ENCODE measurements around the gene GDF10.

The GDF10 gene

GRCh38 chr10:47359101-47359500 lies 59.1 kb downstream of the GDF10 start:
- ATAC-seq: no peak

GRCh38 chr10:47359626-47360418 lies 59.8 kb downstream of the GDF10 start:
- TF ChIP-seq POU6F1 (CRISPR knock-in tag; IDR thresholded peaks at IDR 0.05; ENCODE audit: borderline replicate concordance, low read depth): no peak
- no peak for TF ChIP-seq CSRNP3 (CRISPR knock-in tag; IDR thresholded peaks at IDR 0.05)
- no peak for TF ChIP-seq ISL1 (CRISPR knock-in tag; IDR thresholded peaks at IDR 0.05)
- TF ChIP-seq PATZ1 (CRISPR knock-in tag; IDR thresholded peaks at IDR 0.05; ENCODE audit: borderline replicate concordance): no peak
- no peak for TF ChIP-seq TSHZ2 (CRISPR knock-in tag; IDR thresholded peaks at IDR 0.05)
- TF ChIP-seq ARNTL (CRISPR knock-in tag; IDR thresholded peaks at IDR 0.05; ENCODE audit: borderline replicate concordance, low read depth): no peak
- TF ChIP-seq ZNF70 (CRISPR knock-in tag; IDR thresholded peaks at IDR 0.05): no peak
- TF ChIP-seq TCF4 (CRISPR knock-in tag; IDR thresholded peaks at IDR 0.05; ENCODE audit: borderline replicate concordance): no peak
- TF ChIP-seq ESRRG (CRISPR knock-in tag; IDR thresholded peaks at IDR 0.05): no peak
- no peak for TF ChIP-seq BACH2 (CRISPR knock-in tag; IDR thresholded peaks at IDR 0.05; ENCODE audit: borderline replicate concordance)
- no peak for TF ChIP-seq PPARA (CRISPR knock-in tag; IDR thresholded peaks at IDR 0.05; ENCODE audit: borderline replicate concordance)
- no peak for TF ChIP-seq GLIS3 (CRISPR knock-in tag; IDR thresholded peaks at IDR 0.05)
- no peak for TF ChIP-seq ZC3H10 (CRISPR knock-in tag; IDR thresholded peaks at IDR 0.05)
- TF ChIP-seq RARB (CRISPR knock-in tag; IDR thresholded peaks at IDR 0.05): no peak
- TF ChIP-seq TOX (CRISPR knock-in tag; IDR thresholded peaks at IDR 0.05; ENCODE audit: borderline replicate concordance): no peak
- TF ChIP-seq ZNF8 (CRISPR knock-in tag; IDR thresholded peaks at IDR 0.05): no peak
- no peak for TF ChIP-seq SNAI2 (CRISPR knock-in tag; IDR thresholded peaks at IDR 0.05)
- ATAC-seq: no peak

More at GRCh38 chr10:47359101-47359500, 59.1 kb downstream of the GDF10 start:
- TF ChIP-seq RARB (CRISPR knock-in tag; IDR thresholded peaks at IDR 0.05) (no peak), ZC3H10 (CRISPR knock-in tag; IDR thresholded peaks at IDR 0.05) (no peak), TOX (CRISPR knock-in tag; IDR thresholded peaks at IDR 0.05; ENCODE audit: borderline replicate concordance) (no peak), ARNTL (CRISPR knock-in tag; IDR thresholded peaks at IDR 0.05; ENCODE audit: borderline replicate concordance, low read depth) (no peak), PATZ1 (CRISPR knock-in tag; IDR thresholded peaks at IDR 0.05; ENCODE audit: borderline replicate concordance) (no peak), ESRRG (CRISPR knock-in tag; IDR thresholded peaks at IDR 0.05) (no peak), BACH2 (CRISPR knock-in tag; IDR thresholded peaks at IDR 0.05; ENCODE audit: borderline replicate concordance) (no peak), ZNF70 (CRISPR knock-in tag; IDR thresholded peaks at IDR 0.05) (no peak), TSHZ2 (CRISPR knock-in tag; IDR thresholded peaks at IDR 0.05) (no peak), ZNF565 (CRISPR knock-in tag; conservative IDR thresholded peaks at IDR 0.05; ENCODE audit: low read depth) (no peak)
